PC-9 (cell line): ENCODE data around the gene PBX1.

Experiments used
- CTCF ChIP-seq: fragments of 200-600 bp; sonication (generic); conservative IDR thresholded peaks from 2 replicates; pipeline ENCODE4 v1.6.1; 2017; ENCODE audit warnings: mixed run types, antibody characterized with exemption, mild to moderate bottlenecking, moderate library complexity
- EZH2 ChIP-seq: fragments of 200-600 bp; sonication (generic); IDR thresholded peaks from 2 replicates; pipeline ENCODE4 v1.8.0; 2017; ENCODE audit warnings: antibody characterized with exemption, low read depth

GRCh38 chr1:164643018-164643417, 84.0 kb downstream of the PBX1 start:
- TF ChIP-seq CTCF (no peak), EZH2 (no peak)
